HepG2 (cell line): ENCODE measurements around the gene SLC25A18.

Experiments
- CREM ChIP-seq, 2 experiments: sonication (generic) in 1 of 2; formaldehyde crosslinking in 1 of 2; IDR thresholded peaks; 2 replicates each; pipeline versions ENCODE4 v1.4.0 to v1.6.1; 2016 to 2020; ENCODE audit warnings: antibody characterized with exemption in 1 of 2, mild to moderate bottlenecking in 1 of 2, missing genetic modification reagents in 1 of 2
- GTF2F1 ChIP-seq: fragments of 150-350 bp; IDR thresholded peaks from 2 replicates; pipeline ENCODE4 v1.6.1; 2014; ENCODE audit warnings: low read length
- JUND ChIP-seq: sonication (generic); formaldehyde crosslinking; IDR thresholded peaks from 2 replicates; pipeline ENCODE4 v1.8.0; 2022; ENCODE audit warnings: mild to moderate bottlenecking, missing genetic modification reagents
- NCOA2 ChIP-seq: sonication (generic); formaldehyde crosslinking; IDR thresholded peaks from 2 replicates; pipeline ENCODE4 v1.8.0; 2022; ENCODE audit warnings: inconsistent platforms
- POLR2A ChIP-seq, 2 experiments: IDR thresholded peaks; 2 replicates each; pipeline ENCODE4 v1.6.1; 2011; ENCODE audit warnings: low read depth in 2 of 2, low read length in 2 of 2, mild to moderate bottlenecking in 1 of 2, moderate library complexity in 1 of 2; ENCODE audit not compliant: insufficient read depth in 1 of 2
- ZKSCAN1 ChIP-seq: fragments of 150-350 bp; IDR thresholded peaks from 2 replicates; pipeline ENCODE4 v1.6.1; 2014; ENCODE audit warnings: low read length
- ZKSCAN8 ChIP-seq: IDR thresholded peaks from 2 replicates; pipeline ENCODE4 v1.6.1; 2016; ENCODE audit warnings: borderline replicate concordance, missing genetic modification reagents, missing compliant biosample characterization
- ZNF12 ChIP-seq: sonication (generic); formaldehyde crosslinking; IDR thresholded peaks from 2 replicates; pipeline ENCODE4 v1.5.0; 2020; ENCODE audit warnings: missing genetic modification reagents
- ZNF121 ChIP-seq: sonication (generic); formaldehyde crosslinking; IDR thresholded peaks from 2 replicates; pipeline ENCODE4 v1.5.0; 2020; ENCODE audit warnings: mild to moderate bottlenecking, missing genetic modification reagents
- ZNF761 ChIP-seq: sonication (generic); formaldehyde crosslinking; conservative IDR thresholded peaks from 2 replicates; pipeline ENCODE4 v1.4.0; 2020; ENCODE audit warnings: mild to moderate bottlenecking, missing genetic modification reagents
- TF ChIP-seq, protein P1 (sequence below), 2 experiments: sonication (generic) in 1 of 2; formaldehyde crosslinking in 1 of 2; IDR thresholded peaks; 2 replicates each; pipeline versions ENCODE4 v1.5.1 to v1.6.1; 2011 to 2020; ENCODE audit warnings: borderline replicate concordance in 1 of 2, low read depth in 1 of 2, low read length in 1 of 2, mild to moderate bottlenecking in 1 of 2, missing genetic modification reagents in 1 of 2, moderate library complexity in 1 of 2
- TF ChIP-seq, protein P2 (sequence below): sonication (generic); formaldehyde crosslinking; conservative IDR thresholded peaks from 2 replicates; pipeline ENCODE4 v1.5.0; 2020; ENCODE audit warnings: missing genetic modification reagents

DNA sequence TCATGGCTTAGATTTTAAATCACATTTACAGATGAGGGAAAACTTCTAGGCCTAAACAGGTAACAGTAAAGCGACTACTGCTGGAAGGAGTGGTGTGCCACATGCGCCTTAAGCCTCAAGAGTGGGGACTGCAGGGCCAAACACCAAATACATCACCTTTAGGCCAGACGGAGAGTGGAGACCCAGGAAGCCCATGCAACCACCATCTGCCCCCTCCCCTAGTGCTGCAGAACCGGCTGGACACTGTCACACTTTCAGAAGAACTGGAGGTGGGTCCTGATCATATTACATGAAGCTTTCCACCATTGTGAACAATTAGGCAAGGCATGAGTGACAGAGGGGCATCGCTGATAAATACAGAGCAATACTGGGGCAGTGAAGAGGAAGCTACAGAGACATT, 28.9 kb downstream of the SLC25A18 start:
- TF ChIP-seq ZNF12 (no peak), GTF2F1 (no peak), CREM (IDR thresholded peaks at IDR 0.05) (no peak), CREM (CRISPR knock-in tag; IDR thresholded peaks at IDR 0.05) (no peak), NCOA2 (CRISPR knock-in tag) (no peak), JUND (CRISPR knock-in tag) (no peak), ZKSCAN1 (no peak), POLR2A (IDR thresholded peaks at IDR 0.05; ENCODE audit: insufficient read depth in 1 of 2, low read depth in 2 of 2, low read length in 2 of 2) (no peak), ZNF761 (CRISPR knock-in tag) (no peak), ZNF121 (CRISPR knock-in tag) (no peak), ZKSCAN8 (no peak)
- TF ChIP-seq, protein P1, sequence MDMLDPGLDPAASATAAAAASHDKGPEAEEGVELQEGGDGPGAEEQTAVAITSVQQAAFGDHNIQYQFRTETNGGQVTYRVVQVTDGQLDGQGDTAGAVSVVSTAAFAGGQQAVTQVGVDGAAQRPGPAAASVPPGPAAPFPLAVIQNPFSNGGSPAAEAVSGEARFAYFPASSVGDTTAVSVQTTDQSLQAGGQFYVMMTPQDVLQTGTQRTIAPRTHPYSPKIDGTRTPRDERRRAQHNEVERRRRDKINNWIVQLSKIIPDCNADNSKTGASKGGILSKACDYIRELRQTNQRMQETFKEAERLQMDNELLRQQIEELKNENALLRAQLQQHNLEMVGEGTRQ (IDR thresholded peaks at IDR 0.05; ENCODE audit: low read depth, low read length), result no peak
- TF ChIP-seq, protein P1 (CRISPR knock-in tag; IDR thresholded peaks at IDR 0.05; ENCODE audit: borderline replicate concordance), result no peak
- TF ChIP-seq, protein P2, sequence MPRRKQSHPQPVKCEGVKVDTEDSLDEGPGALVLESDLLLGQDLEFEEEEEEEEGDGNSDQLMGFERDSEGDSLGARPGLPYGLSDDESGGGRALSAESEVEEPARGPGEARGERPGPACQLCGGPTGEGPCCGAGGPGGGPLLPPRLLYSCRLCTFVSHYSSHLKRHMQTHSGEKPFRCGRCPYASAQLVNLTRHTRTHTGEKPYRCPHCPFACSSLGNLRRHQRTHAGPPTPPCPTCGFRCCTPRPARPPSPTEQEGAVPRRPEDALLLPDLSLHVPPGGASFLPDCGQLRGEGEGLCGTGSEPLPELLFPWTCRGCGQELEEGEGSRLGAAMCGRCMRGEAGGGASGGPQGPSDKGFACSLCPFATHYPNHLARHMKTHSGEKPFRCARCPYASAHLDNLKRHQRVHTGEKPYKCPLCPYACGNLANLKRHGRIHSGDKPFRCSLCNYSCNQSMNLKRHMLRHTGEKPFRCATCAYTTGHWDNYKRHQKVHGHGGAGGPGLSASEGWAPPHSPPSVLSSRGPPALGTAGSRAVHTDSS (CRISPR knock-in tag), result no peak
